ENCODE data around the gene SFN.
"Not testable (repeated sequence)": the region's sequence is repeated elsewhere in the genome, so short reads cannot be mapped to it uniquely, and the experiment has no call there.

Gene SFN
- 0.35 to 1.4 (median 0.88) reads per million in 4 experiments for total RNA-seq

DNA sequence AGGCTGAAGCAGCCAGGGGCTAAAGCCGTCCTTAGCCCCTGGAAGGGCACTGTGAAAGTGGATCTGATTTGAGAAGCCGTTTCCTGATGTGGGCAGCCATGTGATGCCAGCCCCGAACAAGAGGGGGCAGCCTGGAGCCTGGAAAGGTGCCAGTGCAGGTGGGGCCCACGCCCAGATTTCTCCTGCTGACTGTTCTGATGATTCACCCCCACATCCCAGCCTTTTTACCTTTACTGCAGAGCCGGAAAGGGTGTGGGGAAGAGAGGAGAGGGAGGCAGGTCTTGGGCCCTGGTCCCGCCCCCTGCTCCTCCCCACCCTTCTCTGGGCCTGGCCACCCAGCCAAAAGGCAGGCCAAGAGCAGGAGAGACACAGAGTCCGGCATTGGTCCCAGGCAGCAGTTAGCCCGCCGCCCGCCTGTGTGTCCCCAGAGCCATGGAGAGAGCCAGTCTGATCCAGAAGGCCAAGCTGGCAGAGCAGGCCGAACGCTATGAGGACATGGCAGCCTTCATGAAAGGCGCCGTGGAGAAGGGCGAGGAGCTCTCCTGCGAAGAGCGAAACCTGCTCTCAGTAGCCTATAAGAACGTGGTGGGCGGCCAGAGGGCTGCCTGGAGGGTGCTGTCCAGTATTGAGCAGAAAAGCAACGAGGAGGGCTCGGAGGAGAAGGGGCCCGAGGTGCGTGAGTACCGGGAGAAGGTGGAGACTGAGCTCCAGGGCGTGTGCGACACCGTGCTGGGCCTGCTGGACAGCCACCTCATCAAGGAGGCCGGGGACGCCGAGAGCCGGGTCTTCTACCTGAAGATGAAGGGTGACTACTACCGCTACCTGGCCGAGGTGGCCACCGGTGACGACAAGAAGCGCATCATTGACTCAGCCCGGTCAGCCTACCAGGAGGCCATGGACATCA is at the start of gene SFN:
Gene SFN (plus strand): TSS at position 369 of the 904 bp plus-strand sequence. CDS start 64 bp downstream, at position 433.
- DNase-seq, result no peak

DNA sequence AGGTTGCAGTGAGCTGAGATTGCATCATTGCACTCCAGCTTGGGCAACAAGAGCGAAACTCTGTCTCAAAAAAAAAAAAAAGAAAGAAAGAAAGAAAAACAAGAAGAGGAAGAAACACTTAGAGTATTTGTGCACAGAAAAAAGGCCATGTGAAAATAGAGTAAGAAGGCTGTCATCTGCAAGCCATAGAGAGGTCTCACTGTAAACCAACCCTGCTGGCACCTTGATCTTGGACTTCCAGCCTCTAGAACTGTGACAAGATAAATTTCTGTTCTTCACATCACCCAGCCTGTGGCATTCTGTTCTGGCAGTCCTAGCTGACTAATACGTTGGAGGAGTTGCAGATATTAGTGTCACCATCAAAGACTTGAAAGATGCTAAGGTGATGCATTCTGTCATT is 48.6 kb upstream of the SFN start:
- DNase-seq, result no peak

DNA sequence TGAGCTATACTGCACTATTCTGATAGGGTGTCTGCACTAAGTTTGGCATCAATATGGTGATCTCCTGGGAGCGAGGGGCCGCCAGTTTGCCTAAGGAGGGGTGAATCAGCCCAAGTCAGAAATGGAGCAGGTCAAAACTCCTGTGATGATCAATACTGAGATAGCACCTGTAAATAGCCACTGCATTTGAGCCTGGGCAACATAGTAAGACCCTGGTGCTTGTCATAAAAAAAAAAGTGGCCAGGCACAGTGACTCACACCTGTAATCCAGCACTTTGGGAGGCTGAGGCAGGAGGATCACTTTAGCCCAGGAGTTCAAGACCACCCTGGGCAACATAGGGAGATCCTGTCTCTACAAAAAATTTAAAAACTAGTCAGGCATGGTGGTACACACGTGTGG is 48.1 kb upstream of the SFN start:
- DNase-seq, result no peak

GRCh38 chr1:26820784-26821269 is 42.1 kb upstream of the SFN start:
- peak; percentile 2 for DNase-seq

GRCh38 chr1:26822737-26823395 is 40.1 kb upstream of the SFN start:
- no peak for DNase-seq

GRCh38 chr1:26824731-26825130 is 38.2 kb upstream of the SFN start:
- no peak for DNase-seq

DNA sequence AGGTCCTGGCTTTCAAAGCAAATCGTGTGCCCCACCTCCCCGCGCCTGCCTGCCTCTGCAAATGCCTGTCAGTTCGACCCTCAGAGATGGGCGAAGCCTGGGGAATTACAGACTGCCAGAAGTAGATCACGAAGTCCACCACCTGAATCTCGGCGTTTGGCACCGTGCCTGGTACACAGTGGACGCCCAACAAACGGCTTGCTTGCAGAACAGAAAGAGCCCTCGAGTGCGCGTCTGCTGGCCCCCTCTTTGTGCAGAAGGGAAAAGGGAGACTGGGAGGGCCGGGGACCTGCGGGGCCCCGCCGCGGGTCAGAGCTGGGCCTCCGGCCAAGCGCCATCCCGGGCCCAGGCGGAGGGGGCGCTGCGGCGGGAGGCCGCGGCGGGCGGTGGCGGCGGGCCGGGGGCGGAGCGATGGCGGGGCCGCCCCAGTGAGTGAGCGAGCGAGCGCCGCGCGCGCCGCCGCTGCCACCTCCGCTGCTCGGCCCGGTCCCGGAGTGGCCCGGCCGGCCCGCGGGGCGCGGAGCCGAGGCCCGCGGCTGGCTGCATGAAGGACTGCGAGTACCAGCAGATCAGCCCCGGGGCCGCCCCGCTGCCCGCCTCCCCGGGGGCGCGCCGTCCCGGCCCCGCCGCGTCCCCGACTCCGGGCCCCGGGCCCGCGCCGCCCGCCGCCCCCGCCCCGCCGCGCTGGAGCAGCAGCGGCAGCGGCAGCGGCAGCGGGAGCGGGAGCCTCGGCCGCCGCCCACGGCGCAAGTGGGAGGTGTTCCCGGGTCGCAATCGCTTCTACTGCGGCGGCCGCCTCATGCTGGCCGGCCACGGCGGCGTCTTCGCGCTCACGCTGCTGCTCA is 36.5 kb upstream of the SFN start, which contains the start of gene ZDHHC18:
Gene ZDHHC18 (plus strand): TSS at position 428 of the 845 bp plus-strand sequence. CDS start 117 bp downstream, at position 545.
- DNase-seq, result peak; percentile 49

GRCh38 chr1:26827106-26827604 is 35.8 kb upstream of the SFN start:
- DNase-seq, result no peak

- DNase-seq, result no peak
Observed at GRCh38 chr1:26827663-26828062, 35.3 kb upstream of the SFN start.

- no peak for DNase-seq
Observed at GRCh38 chr1:26828411-26828991, 34.4 kb upstream of the SFN start.

DNA sequence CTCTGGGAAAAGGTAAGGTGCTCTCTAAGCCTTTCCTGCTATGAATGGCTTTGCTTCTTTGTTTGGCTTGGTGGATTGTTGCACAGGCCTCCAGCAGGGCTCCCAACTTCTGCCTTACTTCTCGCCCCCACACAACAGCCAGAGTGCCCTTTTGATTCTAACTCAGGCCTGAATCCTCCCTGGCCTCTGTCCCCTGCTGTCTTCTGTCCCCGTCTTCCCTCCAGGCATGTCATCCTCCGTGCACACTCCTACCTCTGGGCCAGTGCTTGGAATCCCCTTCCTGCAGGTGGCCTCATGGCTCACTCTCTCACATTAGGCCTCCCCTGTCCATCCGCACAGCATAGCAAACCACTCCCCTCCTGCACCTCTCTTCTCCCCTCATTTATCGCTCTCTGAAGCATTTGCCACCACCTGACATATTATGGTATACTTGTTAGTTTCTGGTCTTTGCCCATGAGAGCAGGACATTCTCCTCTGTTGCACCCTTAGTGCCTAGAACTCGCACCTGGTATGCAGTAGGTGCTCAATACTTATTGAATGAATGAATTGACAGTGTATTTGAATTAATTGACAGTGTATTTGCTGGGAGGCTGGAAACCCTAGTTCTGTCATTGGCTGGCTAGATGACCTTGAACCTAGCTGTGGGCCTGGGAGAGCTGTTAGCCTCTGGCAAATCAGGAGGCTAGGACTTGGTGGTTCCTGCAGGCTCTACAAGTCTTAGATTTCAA is 33.6 kb upstream of the SFN start:
- no peak for DNase-seq

GRCh38 chr1:26831059-26831458 is 31.9 kb upstream of the SFN start:
- DNase-seq, result no peak

GRCh38 chr1:26831546-26832248 is 31.3 kb upstream of the SFN start:
- no peak for DNase-seq

DNA sequence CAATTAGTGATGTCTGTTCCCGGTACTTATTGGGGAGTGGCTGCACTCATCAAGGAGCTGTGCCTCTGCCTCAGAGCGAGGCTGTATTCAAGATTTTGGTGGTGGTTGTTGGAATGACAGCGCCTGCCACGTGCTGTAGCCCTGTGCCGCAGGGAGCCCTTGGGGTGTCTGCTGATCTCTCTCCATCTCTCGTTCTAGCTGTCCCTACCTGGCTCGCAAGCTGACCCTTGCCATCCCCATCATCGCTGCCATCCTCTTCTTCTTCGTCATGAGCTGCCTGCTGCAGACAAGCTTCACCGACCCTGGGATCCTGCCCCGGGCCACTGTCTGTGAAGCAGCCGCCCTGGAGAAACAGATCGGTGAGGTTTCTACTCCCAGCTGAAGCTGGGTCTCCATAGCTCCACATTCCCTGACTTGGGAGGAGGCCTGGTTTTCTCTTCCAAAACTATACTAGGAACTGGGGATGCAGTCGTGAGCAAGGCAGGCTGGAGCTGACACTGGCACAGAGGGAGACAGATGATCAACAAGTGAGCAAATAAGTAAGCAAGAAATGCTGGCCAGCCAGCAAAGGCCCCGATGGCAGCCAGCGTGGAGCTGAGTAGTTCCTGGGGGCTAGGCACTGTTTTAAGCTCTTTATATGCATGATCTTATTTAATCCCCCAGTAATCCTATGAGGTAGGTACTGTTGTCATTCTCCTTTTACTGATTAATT is 30.5 kb upstream of the SFN start:
- no peak for DNase-seq

DNA sequence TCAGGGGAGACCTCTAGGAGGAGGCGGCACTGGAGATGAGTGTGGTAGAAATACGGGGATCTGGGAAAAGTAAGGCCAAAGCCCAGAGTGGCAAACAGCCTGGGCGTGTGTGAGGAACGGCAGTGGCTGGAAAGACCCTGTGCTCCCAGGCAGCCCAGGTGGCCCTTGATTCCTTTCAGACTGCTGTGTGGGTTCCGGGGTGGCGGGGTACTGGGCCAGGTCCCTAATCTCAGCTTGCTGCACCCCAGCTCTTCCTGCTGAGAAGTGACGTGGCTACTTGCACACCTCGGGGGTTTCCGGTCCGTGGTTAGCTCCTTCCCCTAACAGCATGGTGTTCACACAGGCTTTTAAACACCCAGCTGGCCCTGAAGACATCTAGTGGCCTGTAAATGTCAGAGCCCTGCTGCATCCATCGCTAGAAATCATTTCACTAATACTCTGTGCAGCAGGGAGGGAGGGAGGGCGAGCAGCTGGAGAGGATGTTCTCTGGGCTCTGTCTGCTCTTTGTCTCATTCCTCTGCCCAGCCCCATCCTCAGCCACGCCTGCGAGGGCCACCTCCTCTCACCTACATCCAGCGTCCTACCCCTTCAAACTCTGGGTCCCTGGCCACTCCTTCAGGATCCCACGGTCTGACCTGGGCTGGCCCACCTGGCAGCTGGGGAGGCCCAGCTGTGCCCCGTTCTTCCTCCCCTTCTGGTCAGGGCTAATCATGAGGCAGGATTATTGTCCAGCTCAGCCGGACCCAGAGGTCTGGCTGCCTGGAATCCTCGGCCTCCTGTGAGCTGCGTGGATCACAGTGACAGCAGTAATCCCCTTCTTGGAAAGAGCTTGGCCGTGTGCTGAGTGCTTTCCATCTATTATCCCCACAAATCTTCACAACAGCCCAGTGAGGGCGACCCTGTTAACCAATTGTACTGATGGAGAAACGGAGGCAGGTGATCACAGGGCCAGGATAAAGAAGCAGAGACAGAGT is 29.2 kb upstream of the SFN start:
- peak; percentile 79 for DNase-seq

DNA sequence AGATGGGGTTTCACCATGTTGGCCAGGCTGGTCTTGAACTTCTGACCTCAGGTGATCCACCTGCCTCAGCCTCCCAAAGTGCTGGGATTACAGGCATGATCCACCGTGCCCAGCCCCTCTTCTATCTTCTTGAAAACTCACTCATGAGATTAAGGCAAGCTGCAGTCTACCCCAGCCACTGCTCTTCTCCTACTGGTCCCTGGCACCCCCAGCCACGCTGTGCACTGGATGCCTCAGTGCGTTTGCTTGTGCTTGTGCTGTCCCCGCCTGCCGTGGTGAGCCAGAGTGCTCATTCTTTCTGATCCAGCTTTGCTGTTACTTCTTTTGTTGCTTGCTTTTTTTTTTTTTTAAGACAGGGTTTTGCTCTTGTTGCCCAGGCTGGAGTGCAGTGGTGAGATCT is 25.3 kb upstream of the SFN start:
- not testable (repeated sequence) for DNase-seq

DNA sequence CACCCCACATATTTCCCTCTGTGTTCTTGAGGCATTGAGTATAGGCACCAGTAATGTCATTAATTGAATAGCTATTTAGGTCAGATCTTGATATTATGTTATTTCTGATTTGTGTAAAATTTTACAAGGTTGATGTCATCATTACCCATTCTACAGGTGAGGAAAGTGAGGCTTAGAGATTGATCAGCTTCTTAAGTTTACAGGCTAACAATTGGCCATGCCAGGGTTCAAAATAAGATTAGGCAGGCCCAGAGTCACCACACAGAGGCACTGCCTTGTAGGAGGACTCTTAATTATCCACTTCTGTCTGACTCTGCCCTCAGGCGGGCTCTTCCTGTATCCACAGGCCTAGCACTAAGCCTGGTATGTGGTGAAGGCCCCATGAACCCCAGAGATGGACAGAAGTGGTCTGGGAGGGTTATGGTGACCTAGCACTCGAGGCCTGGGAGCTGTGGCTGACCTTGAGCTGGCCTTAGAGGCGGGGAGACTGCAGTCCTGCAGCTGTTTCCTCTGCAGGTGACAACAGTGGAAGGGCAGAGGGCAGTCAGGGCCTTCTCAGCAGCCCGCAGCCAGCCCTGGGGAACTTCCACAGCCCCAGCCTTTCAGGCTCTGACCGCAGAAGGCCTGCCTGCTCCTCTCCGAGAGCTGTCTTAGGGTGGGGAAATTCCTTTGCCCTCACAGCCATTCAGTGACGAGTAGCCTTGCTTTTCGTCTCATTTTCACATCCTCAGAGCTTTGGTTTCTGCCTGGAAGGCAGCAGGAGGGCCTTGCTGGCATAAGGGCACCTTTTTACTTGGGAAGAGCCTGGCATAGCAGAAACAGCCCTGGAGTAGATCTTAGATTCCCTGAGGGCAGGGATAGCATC is 24.2 kb upstream of the SFN start:
- DNase-seq, result no peak

- no peak for DNase-seq
Observed at GRCh38 chr1:26839339-26839722, 23.6 kb upstream of the SFN start.
